Omental fat pad (tissue), 4 donors: ENCODE results near the gene CHST11. TPM values are rescaled to one million over a fixed set of nuclear protein-coding genes. Genes with fewer than 3 reads are reported as not detected.
A peak's percentile ranks its signal among the peaks of the same experiment; 100 is the strongest.

ENCODE experiments used
- ATAC-seq: fragments of 150-250 bp; one replicate; pipeline ENCODE4 v1.9.1; 2016; ENCODE audit warnings: mild to moderate bottlenecking, moderate library complexity; ENCODE audit not compliant: low FRiP score
- DNase-seq: peaks from one replicate; pipeline ENCODE4 v3.0.0-alpha.2; 2019; ENCODE audit warnings: low spot score
- CTCF ChIP-seq, 3 donors: fragments of 450-650 bp; IDR thresholded peaks; one replicate each; pipeline ENCODE4 v1.5.1; 2016 to 2017; ENCODE audit warnings: antibody characterized with exemption in 3 of 3, mild to moderate bottlenecking in 3 of 3, moderate library complexity in 2 of 3
- total RNA-seq, 4 donors: library from RNA; depleted of rRNA; stranded (reverse); fragments of >200 nt; gene quantifications; one replicate each; pipeline ENCODE4 v1.1.0, GENCODE V29; 2016

The CHST11 gene
- total RNA-seq, 4 donors from 2014 or later = 12.2 to 58.6 (median 30.1) TPM

- ATAC-seq (no peak), DNase-seq (no peak)
- TF ChIP-seq CTCF (IDR thresholded peaks at IDR 0.05) = no peak
Measured at GRCh38 chr12:104697186-104697585, 240.4 kb downstream of the CHST11 start.

- no peak for TF ChIP-seq CTCF (IDR thresholded peaks at IDR 0.05)
- ATAC-seq (no peak), DNase-seq (no peak)
Measured at GRCh38 chr12:104698871-104699270, 242.1 kb downstream of the CHST11 start.

GRCh38 chr12:104699489-104700190 is 242.9 kb downstream of the CHST11 start:
- ATAC-seq (no peak), DNase-seq (no peak)
- TF ChIP-seq CTCF (IDR thresholded peaks at IDR 0.05) = no peak

GRCh38 chr12:104700324-104700723 is 243.6 kb downstream of the CHST11 start:
- no peak for ATAC-seq
- no peak for DNase-seq
- no peak for TF ChIP-seq CTCF (IDR thresholded peaks at IDR 0.05)

GRCh38 chr12:104701301-104701700 is 244.6 kb downstream of the CHST11 start:
- DNase-seq = no peak
- no peak for ATAC-seq

GRCh38 chr12:104701756-104702155 is 245.0 kb downstream of the CHST11 start:
- ATAC-seq (no peak), DNase-seq (no peak)
- TF ChIP-seq CTCF (IDR thresholded peaks at IDR 0.05) = no peak

More at GRCh38 chr12:104701301-104701700, 244.6 kb downstream of the CHST11 start:
- no peak for TF ChIP-seq CTCF (IDR thresholded peaks at IDR 0.05)

- no peak for DNase-seq
- peak; percentile 53 for ATAC-seq
- TF ChIP-seq CTCF (IDR thresholded peaks at IDR 0.05) = no peak
Measured at GRCh38 chr12:104702565-104703139, 245.9 kb downstream of the CHST11 start.
